ENCODE measurements around the gene ATP6V0D1. TPM values are rescaled to one million over a fixed set of nuclear protein-coding genes. Genes with fewer than 3 reads are reported as not detected.

ATP6V0D1 gene
- total RNA-seq, 1 experiment from 2014 or later, result 43.0 TPM

GRCh38 chr16:67529582-67530012 is 48.6 kb upstream of the ATP6V0D1 start:
- Histone ChIP-seq H2AK5ac (ENCODE audit: insufficient read length, low read length) (no peak overlapping the region), H3K9me3 (ENCODE audit: control insufficient read depth, low read depth, low read length) (no peaks in the 10 kb centered on the region), H3K27ac (ENCODE audit: insufficient read length, low read depth, low read length) (no peak overlapping the region), H2BK5ac (ENCODE audit: insufficient read length, low read length) (no peak overlapping the region), H2BK20ac (ENCODE audit: low read depth, low read length, poor library complexity, severe bottlenecking) (no peak overlapping the region), H3K4ac (ENCODE audit: low read depth, low read length) (no peak overlapping the region), H3K79me2 (ENCODE audit: insufficient read depth, low read length) (no peaks in the 10 kb centered on the region), H3K9ac (ENCODE audit: extremely low read depth, insufficient read length, low read length) (no peak overlapping the region), H4K5ac (ENCODE audit: insufficient read length, low read depth, low read length) (no peak overlapping the region), H4K8ac (replicated peaks; ENCODE audit: insufficient read length, low read depth, low read length) (no peak overlapping the region), H2BK15ac (ENCODE audit: low read depth, low read length) (no peak overlapping the region), H2BK12ac (ENCODE audit: insufficient read length, low read depth, low read length) (no peak overlapping the region), H3K56ac (ENCODE audit: insufficient read length, low read depth, low read length) (no peak overlapping the region), H3K23me2 (ENCODE audit: insufficient read length, low read depth, low read length, poor library complexity, severe bottlenecking) (peaks cover 18% of the 10 kb centered on the region), H3T11ph (ENCODE audit: low read length) (no peak overlapping the region), H3K23ac (ENCODE audit: insufficient read length, low read depth, low read length) (no peak overlapping the region), H3K14ac (ENCODE audit: insufficient read depth, low read length) (peak overlapping the region; percentile 9; the same call in 1 of the 2 replicates), H2AFZ (ENCODE audit: low read length) (no peak overlapping the region), H4K91ac (ENCODE audit: insufficient read length, low read depth, low read length) (no peak overlapping the region), H3K4me2 (ENCODE audit: insufficient read depth, insufficient read length, low read length) (peak overlapping the region; percentile 82), H3K4me1 (ENCODE audit: insufficient read depth, low read length) (no peaks in the 10 kb centered on the region; the same call in 1 of the 2 replicates), H3K79me1 (ENCODE audit: insufficient read depth, low read depth, low read length, poor library complexity, severe bottlenecking) (no peaks in the 10 kb centered on the region), H3K27me3 (ENCODE audit: insufficient read depth, low read length) (peaks cover 57% of the 10 kb centered on the region; the same call in 1 of the 2 replicates), H3K18ac (ENCODE audit: insufficient read length, low read depth, low read length) (peak overlapping the region; percentile 9), H4K20me1 (ENCODE audit: control insufficient read depth, insufficient read depth, insufficient read length) (no peaks in the 10 kb centered on the region), H2BK120ac (ENCODE audit: low read depth, low read length, poor library complexity, severe bottlenecking) (no peak overlapping the region)
- no CpG with 5 or more reads among the region's 16 CpGs for WGBS (ENCODE audit: extremely low coverage, insufficient read length, low lambda C conversion rate)
- H3K27me3 Mint-ChIP-seq (ENCODE audit: low read depth), result peaks cover 92% of the 10 kb centered on the region
- peak overlapping the region; percentile 58 to 83 for H3K4me3 Mint-ChIP-seq
- peaks cover 10 to 11% of the 10 kb centered on the region in 2 experiments for H3K4me1 Mint-ChIP-seq
- no peaks in the 10 kb centered on the region for H3K36me3 Mint-ChIP-seq (ENCODE audit: insufficient read depth in 1 of 3, low read depth in 3 of 3)
- no peak overlapping the region for H3K27ac Mint-ChIP-seq
- peaks cover 0 to 4% of the 10 kb centered on the region in 2 experiments; a peak in 1 of 5 replicates for H3K9me3 Mint-ChIP-seq
- DNase-seq, result no peak
- TF ChIP-seq CTCF (conservative IDR thresholded peaks at IDR 0.05), result no peak

All from H9 (cell line).